Medulla oblongata (tissue), 1 donor: ENCODE data around the gene NISCH.

ENCODE experiments used
- DNase-seq: peaks from one replicate; pipeline ENCODE4 v3.0.0-alpha.2; 2015; ENCODE audit errors: extremely low spot score

NISCH gene

GRCh38 chr3:52527039-52527731 is 71.8 kb downstream of the NISCH start:
- no peak for DNase-seq

- no peak for DNase-seq
Measured at GRCh38 chr3:52527732-52528585, 72.6 kb downstream of the NISCH start.

GRCh38 chr3:52528586-52529375 is 73.4 kb downstream of the NISCH start:
- no peak for DNase-seq

GRCh38 chr3:52529376-52530333 is 74.3 kb downstream of the NISCH start:
- DNase-seq = no peak

- DNase-seq = no peak
Measured at GRCh38 chr3:52530918-52531826, 75.8 kb downstream of the NISCH start.

GRCh38 chr3:52531860-52532516 is 76.6 kb downstream of the NISCH start:
- DNase-seq = no peak

GRCh38 chr3:52532517-52532837 is 77.1 kb downstream of the NISCH start:
- no peak for DNase-seq

GRCh38 chr3:52532838-52533622 is 77.6 kb downstream of the NISCH start:
- DNase-seq = no peak

GRCh38 chr3:52533623-52534280 is 78.3 kb downstream of the NISCH start, which contains the start of gene NT5DC2:
Gene NT5DC2, minus strand, starts transcription at chr3:52533857. Its CDS starts 120 bp downstream, at chr3:52533737.
- DNase-seq = peak; percentile 74

- no peak for DNase-seq
Measured at GRCh38 chr3:52534281-52535183, 79.1 kb downstream of the NISCH start.

GRCh38 chr3:52535411-52536111 is 80.2 kb downstream of the NISCH start:
- no peak for DNase-seq

GRCh38 chr3:52536112-52536368 is 80.6 kb downstream of the NISCH start:
- DNase-seq = no peak

- peak; percentile 98 for DNase-seq
Measured at GRCh38 chr3:52536369-52537164, 81.2 kb downstream of the NISCH start, which contains the start of gene UQCC5. Gene UQCC5, plus strand, starts transcription at chr3:52536605. Its CDS starts 151 bp downstream, at chr3:52536756.

GRCh38 chr3:52537165-52537620 is 81.8 kb downstream of the NISCH start:
- DNase-seq = no peak

- no peak for DNase-seq
Measured at GRCh38 chr3:52537726-52538421, 82.5 kb downstream of the NISCH start.
